GM13976 (cell line): Measurements from ENCODE around the gene ABCB4.

Experiments
- DNase-seq: peaks from one replicate; pipeline ENCODE4 v3.0.0; 2012; ENCODE audit warnings: low spot score
- CTCF ChIP-seq: IDR thresholded peaks from 2 replicates; pipeline ENCODE4 v1.5.1; 2012; ENCODE audit warnings: borderline replicate concordance, mild to moderate bottlenecking; ENCODE audit not compliant: insufficient read depth; ENCODE audit errors: extremely low read depth, missing control alignments, control extremely low read depth
- in situ Hi-C: fragments of 300-500 bp; cut with MboI; formaldehyde crosslinking; loops from one replicate; pipeline ENCODE4 v1.12.0; 2022; ENCODE audit warnings: low sequenced_read_pairs, mixed read lengths, inconsistent platforms; ENCODE audit not compliant: unreplicated experiment

Gene ABCB4

GRCh38 chr7:87499494-87499893 is 24.0 kb upstream of the ABCB4 start:
- no peak for TF ChIP-seq CTCF
- in situ Hi-C loops: no loop called here

GRCh38 chr7:87498893-87499292 is 23.4 kb upstream of the ABCB4 start:
- TF ChIP-seq CTCF: no peak
- no peak for DNase-seq
- in situ Hi-C loops: no loop called here

More at GRCh38 chr7:87499494-87499893, 24.0 kb upstream of the ABCB4 start:
- no peak for DNase-seq

- in situ Hi-C loops: no loop called here
- DNase-seq: no peak
- TF ChIP-seq CTCF: no peak
Measured at GRCh38 chr7:87497482-87497881, 22.0 kb upstream of the ABCB4 start.

- in situ Hi-C loops: no loop called here
- TF ChIP-seq CTCF: no peak
- DNase-seq: no peak
Measured at GRCh38 chr7:87495366-87495765, 19.9 kb upstream of the ABCB4 start.

- DNase-seq: no peak
- in situ Hi-C loops: no loop called here
- TF ChIP-seq CTCF: no peak
Measured at GRCh38 chr7:87494454-87494853, 19.0 kb upstream of the ABCB4 start.

- in situ Hi-C loops: no loop called here
- no peak for DNase-seq
- no peak for TF ChIP-seq CTCF
Measured at GRCh38 chr7:87483131-87483530, 7.7 kb upstream of the ABCB4 start.

- TF ChIP-seq CTCF: no peak
- in situ Hi-C loops: no loop called here
- DNase-seq: no peak
Measured at GRCh38 chr7:87482115-87482514, 6.6 kb upstream of the ABCB4 start.
